Measurements from ENCODE around the gene KCNG4.

The KCNG4 gene, protein sequence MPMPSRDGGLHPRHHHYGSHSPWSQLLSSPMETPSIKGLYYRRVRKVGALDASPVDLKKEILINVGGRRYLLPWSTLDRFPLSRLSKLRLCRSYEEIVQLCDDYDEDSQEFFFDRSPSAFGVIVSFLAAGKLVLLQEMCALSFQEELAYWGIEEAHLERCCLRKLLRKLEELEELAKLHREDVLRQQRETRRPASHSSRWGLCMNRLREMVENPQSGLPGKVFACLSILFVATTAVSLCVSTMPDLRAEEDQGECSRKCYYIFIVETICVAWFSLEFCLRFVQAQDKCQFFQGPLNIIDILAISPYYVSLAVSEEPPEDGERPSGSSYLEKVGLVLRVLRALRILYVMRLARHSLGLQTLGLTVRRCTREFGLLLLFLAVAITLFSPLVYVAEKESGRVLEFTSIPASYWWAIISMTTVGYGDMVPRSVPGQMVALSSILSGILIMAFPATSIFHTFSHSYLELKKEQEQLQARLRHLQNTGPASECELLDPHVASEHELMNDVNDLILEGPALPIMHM

DNA sequence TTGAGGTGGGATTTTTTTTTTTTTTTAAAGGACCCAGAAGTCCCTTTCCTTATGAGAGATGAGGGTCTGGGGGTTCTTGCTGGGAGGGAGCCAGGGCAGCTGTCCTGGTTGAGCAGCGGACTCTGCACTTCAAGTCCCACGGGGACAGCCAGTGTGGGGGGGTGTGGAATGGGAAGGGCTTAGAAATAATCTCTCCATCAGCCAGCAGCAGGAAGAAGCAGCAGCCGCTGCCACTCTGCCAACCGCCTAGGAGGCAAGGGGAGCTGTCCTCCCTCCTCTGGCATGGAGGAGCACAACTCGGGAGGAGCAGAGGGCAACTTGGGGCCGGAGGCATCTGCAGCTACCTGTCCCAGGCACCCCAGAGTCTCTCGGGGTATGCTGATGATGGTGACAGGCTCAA is at the start of gene KCNG4:
Gene KCNG4 (minus strand): TSS at position 104 of the 400 bp plus-strand sequence. CDS start 2,527 bp downstream, outside the sequence.
- DNase-seq (ENCODE audit: low read depth in 3 of 3) = no peak

DNA sequence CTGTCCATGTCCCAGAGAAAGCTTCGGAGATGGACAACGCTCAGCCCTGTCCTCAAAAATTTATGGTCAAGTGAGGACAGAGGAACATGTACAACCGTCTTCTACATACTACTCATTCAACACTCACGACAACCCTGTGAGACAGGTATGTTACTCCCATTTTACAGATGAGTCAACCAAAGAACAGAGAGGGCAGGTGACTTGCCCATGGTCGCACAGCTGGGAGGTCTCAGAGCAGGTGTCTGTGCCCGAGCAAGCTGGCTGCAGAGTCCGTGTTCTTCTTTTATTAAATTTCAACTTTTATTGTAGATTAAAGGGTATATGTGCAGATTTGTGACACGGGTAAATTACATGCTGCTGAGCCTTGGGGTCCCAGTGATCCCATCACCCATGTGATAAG is 49.1 kb upstream of the KCNG4 start:
- no peak for DNase-seq (ENCODE audit: low read depth in 3 of 3)

DNA sequence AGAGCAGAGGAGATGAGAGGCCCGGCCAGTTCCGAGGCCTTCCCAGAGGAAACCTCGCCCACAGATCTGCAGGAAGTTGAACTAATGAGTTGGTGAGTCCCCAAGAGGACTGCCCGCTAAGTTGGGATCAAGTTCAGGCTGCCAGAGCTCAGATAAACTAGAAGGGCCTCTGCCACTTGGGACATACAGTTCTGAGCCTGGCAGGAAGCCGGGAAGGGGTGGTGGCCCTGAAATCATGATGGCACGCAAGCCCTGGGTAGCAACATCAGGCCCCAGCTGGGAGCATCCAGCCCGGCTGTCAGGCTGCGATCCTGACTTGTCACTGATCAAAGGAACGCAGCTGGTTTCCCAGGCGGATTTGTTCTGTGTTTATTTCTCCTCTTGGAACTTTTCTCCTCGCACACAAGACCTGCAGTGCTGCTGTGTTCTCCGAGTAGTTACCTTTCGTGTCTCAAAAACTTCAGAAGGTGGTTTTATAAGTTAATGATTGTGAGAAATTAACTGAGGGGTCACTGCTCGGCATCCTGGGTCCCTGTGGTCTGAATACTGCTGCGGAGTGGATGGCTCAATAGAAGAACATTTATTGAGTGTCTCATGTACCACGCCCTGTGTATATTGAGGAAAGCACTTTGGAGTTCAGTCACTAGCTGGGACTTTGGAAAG is 46.9 kb upstream of the KCNG4 start:
- no peak for DNase-seq (ENCODE audit: low read depth in 3 of 3)

DNA sequence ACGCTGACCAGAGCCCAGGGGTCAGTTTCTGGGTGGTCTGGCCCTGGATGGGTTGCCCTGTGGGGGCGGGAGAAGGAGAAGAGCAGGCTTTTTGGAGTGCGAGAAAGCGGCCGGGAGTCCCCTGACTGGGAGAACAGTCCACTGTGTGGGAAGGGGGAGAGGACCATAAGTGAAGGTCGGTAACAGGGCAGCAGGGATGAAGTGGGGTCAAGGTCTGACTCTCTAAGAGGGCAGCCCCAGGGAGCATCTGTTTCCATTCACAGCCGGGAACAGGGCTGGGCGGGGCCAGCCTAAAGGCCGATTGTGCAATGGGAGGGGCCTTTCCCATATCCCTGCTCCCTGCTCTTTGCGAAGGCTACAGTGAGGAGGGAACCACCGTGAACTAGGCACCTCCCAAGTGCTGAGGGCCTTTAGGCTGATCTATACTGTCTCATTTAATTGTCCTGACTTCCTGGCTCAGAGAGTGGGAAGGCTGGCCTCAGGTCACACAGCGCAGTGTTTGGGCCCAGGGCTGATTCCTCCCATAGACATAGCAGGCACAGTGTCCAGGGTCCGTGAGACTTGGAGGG is 44.4 kb upstream of the KCNG4 start:
- no peak for DNase-seq (ENCODE audit: low read depth in 3 of 3)

DNA sequence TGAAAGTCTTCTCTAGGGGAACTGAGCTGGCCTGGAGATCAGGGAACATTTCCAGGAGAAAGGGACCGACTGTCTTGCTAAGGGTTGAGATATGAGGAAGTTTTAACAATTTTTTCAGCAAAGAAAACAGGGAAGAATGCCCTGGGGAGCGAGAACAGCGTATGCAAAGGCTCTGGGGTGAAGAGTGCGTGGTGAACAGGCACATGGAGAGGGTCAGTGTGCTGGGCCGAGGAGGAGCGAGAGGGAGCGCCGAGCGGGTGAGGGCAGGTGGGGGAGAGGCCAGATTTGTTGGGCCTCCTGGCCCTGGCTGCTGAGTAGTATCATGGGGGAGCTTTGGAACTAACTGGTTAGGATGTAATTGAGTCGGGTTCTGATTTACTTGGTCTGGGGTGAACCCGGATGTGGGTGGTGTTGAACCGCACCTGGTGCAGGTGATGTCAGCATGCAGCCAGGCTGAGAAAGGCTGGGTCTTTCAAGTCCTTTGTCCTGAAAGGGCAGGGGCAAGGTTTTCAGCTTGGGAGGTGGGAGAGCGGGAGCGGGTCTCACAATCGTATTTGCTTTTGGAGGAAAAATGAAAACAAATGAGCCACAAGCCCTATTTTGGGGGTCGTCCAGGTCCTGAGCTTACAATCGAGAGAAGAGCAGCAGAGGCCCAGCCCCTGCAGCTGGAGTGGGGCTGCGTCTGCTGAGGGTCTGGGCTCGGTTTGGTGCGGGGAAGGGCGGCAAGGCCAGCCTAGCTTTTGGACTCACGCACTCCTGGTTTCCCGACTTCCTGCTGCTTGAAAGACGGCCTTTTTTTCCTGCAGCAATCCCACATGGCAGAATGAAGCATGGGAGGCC is 43.7 kb upstream of the KCNG4 start:
- no peak for DNase-seq (ENCODE audit: low read depth in 3 of 3)

DNA sequence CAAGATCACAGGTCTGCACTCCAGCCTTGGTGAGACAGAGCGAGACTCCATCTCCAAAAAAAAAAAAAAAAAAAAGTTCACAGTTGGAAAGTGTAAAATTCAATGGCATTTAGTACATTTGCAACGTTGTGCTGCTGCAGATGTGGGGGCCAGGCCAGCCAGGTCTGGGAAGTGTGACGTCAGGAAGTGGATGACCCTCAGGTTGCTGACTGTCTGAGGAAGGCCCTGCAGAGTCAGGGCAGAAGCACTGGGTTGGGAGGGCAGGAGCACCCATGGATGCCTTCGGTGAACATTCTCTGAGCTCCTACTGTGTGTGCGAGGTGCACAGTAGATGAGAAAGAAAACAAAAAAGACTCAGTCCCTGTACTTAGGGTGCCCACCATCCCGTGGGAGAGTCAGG is 42.7 kb upstream of the KCNG4 start:
- no peak for DNase-seq (ENCODE audit: low read depth in 3 of 3)

DNA sequence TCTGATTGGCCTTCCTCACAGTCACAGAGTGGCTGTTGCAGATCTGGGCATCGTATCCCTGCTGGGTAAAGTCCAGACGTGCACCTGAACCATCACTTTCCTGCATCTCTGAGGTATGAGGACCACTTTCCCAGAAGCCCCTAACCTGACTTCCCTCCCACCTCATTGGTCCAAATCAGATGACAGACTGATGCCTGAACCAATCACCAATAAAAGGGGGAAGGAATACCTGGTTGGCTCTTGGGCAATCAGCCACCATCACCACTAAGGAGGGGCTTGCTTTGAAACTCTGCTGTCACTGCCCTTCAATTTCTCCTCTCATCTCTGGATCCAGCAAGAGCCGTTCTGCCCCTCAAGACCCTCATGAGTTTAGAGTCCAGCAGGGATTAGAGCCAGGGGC is 41.3 kb upstream of the KCNG4 start:
- DNase-seq (ENCODE audit: low read depth in 3 of 3) = no peak

DNA sequence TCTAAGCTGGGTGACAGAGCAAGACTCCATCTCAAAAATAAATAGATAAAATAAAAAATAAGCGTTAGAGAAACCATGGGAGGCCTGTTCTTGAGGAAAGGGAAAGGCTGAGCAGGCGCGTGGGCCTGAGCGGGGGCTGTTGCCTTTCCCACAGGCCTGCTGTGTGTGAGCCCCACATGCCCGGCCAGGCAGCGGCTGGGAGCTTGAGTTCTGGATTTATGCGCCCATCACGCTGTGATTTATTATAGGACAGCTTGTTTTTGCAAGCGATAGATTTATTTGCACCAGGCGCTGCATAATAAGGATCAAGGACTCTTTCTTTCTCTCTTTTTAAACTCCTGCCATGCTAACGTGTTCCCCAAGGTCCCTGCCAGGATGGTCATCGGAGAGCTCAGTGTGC is 40.1 kb upstream of the KCNG4 start:
- no peak for DNase-seq (ENCODE audit: low read depth in 3 of 3)

DNA sequence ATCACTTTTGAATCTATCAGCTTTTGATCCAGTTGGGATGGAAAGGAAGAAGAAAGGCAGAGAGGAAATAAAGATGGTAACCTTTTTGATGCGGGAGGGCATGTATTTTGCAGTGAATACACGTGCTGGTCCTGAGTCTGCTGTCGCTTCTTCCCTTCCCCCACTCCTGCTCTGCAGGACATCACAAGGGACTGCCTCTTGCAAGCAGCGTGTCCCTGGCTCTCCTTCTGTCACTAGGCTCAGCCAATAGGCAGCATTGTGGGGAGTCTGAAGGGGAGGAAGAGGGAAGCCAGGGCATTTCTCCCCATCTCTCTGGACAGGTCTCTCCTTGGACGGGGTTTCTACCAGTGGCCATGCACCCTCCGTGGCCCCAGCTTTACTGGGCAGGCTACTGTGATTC is 39.2 kb upstream of the KCNG4 start:
- no peak for DNase-seq (ENCODE audit: low read depth in 3 of 3)

DNA sequence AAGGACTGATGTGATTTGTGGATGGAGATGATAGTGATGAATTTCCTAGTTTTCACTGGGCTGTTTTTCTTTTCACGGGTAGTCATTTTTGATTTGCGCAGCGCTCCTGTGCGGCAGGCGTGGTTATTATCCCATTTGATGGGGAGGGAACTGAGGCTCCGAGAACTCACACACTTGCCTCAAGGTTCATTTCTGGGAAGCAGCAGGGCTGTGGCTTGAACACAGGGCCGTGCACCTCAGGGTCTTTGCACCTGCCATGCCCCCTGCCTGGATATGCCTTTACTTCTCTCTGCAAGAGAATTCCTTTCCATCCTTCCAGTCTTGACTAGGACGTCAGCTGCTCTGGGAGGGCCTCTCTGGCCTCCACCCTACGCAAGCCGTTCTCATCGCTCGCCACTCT is 38.5 kb upstream of the KCNG4 start:
- no peak for DNase-seq (ENCODE audit: low read depth in 3 of 3)

DNA sequence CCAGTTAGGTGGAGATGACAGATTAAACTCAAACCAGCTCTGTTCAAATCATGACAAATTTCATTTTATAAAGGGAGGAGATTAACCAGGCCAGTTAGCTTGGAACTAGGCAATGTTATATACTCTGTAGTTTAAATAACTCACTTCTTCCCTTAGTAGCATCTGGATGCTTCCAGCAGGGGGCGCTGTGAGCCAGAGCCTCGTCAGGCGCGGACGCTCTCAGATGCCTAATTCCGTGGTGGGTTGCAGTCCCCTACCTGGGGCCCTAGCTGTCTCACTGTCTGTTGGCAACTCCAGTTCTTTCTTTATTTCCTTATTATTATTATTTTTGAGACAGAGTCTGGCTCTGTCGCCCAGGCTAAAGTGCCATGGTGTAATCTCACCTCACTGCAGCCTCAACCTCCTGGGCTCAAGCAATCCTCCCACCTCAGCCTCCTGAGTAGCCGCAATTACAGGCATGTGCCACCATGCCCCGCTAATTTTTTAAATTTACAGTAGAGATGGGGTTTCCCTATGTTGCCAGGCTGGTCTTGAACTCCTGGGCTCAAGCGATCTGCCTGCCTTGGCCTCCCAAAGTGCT is 37.5 kb upstream of the KCNG4 start:
- peak; percentile 38 to 79 (median 65) for DNase-seq (ENCODE audit: low read depth in 3 of 3)

DNA sequence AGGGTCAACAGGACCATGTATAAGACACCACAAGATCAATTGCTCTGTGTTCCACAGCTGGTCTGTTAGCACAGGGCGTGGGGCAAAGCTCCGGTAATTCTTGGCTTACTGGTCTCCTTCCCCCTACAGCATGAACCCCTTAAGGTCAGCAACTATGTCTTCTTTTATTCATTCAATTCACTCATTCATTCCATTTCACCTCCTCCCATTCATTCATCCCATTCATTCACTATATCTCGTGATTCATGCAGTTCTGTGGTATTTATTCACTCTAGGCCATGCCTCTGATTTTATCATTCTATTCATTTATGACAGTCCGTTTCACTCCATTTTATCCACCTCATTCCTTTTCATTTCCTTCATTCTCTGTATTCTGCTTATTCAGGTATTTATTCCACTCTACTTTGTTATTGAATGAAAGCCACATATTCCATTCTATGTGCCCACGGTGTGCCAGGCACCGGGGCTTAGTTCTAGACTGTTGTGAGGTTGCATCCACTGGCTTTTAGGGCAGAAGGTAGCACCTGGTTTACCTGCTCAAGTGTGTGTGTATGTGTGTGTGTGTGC is 35.9 kb upstream of the KCNG4 start:
- no peak for DNase-seq (ENCODE audit: low read depth in 3 of 3)

DNA sequence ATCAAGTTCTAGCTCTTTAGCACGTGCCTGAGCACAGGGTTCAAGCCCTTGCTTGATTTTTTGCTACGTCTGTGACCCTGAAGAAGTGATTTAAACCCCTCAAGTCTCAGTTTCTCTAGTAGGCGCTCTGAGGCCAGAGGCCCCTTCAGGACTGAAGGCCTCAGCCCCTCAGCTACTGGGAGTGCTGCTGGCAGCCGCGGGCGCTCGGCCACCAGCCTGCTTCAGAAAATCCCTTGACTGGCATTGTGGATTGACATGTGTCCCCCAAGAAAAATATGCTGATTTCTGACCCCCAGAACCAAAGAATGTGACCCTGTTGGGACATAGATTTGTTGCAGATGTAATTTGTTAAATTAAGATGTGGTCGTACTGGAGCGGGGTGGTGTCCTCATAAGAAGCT is 34.7 kb upstream of the KCNG4 start:
- DNase-seq (ENCODE audit: low read depth in 3 of 3) = no peak

DNA sequence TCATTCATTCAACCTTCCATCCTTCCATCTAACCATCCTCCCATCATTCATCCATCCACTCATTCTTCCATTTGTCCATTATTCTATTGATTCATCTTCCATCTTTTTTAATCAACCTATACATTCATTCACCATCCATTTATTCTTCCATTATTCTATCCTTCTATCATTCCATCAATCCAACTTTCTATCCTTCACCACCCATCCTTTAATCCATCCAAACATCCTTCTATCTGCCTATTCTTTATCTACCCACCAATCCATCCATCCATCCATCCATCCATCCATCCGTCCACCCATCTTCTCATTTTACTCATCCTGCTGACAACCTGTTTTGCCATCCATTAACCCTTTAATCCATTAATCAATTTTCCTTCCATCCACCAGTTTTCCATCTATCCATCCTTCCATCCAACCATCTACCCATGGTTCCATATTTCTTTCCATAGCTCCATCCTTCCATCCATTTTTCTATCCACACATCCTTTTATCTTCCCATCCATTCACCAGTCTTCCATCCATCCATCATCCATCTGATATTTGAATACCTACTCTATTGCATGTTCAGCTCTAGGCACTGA is 33.0 kb upstream of the KCNG4 start:
- DNase-seq (ENCODE audit: low read depth in 3 of 3) = no peak

DNA sequence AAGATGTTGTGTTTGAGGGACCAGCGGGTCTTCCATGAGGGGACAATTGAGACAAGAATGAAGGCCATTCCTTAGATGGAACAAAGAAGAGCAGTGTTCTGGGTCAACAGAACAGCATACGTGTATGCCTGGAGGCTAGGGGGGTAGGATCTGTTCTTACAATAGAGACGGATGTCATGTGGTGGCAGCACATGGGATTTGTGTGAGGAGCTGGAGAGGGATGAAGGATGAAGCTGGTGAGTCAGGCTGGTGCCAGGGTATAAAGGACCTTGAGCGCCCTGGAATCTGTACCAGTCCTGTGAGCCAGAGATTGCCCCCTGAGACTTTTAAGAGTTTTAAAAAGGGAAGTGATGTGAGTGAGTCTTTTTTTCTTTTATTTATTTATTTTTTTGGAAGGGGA is 32.1 kb upstream of the KCNG4 start:
- no peak for DNase-seq (ENCODE audit: low read depth in 3 of 3)

DNA sequence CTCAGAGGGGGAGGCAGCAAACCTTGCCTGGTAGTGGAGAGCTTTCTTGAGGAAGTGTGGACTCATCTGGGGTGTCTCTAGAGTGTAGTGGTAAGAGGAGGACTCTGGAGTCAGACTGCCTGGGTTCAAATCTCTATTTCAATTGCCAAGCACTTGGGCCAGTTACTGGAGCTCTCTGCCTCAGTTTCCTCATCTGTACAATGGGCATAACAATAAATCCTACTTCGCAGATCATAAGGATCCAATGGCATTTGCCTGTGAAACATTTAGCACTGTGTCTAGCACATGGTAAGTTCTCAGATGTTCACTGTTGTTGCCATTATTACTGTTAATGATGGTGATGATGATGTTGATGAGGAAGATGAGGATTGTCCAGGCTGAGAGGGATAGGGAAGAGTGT is 31.2 kb upstream of the KCNG4 start:
- DNase-seq (ENCODE audit: low read depth in 3 of 3) = no peak

DNA sequence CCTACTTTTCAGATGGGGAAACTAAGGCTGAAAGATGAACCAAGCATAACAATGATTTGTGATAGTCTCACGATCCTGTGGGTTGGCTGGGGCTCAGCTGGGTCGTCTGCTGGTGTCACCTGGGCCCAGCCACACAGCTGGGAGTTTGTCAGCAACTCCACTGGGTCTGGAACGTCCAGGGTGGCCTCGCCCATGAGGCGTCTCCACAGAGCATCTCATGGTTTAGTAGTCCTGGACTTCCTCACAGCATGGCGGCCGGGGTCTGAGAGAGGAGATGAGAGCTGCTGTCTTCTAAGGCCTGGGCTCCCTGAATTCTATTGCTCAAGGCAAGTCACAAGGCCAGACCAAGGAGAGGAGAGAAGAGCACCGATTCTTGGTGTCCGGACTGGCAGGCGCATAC is 30.7 kb upstream of the KCNG4 start:
- no peak for DNase-seq (ENCODE audit: low read depth in 3 of 3)

DNA sequence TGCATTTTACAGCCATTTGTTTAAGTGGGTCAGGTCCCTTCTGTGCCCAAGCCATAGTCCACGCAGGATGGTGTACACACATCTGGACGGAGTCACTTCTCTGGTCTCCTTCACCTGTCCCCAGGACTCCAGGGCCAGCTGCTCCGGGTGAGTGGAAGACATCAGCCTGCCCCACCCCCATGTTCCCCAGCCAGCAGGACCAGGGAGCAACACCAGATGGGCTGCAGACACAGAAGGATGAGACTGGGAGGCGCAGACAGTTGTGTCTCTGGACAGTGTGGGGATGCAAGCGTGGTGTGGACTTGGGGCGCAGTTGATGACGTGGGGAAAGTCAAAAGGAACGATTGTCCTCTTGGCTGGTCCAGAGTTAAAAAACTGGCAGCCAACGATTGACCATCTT is 30.3 kb upstream of the KCNG4 start:
- no peak for DNase-seq (ENCODE audit: low read depth in 3 of 3)

DNA sequence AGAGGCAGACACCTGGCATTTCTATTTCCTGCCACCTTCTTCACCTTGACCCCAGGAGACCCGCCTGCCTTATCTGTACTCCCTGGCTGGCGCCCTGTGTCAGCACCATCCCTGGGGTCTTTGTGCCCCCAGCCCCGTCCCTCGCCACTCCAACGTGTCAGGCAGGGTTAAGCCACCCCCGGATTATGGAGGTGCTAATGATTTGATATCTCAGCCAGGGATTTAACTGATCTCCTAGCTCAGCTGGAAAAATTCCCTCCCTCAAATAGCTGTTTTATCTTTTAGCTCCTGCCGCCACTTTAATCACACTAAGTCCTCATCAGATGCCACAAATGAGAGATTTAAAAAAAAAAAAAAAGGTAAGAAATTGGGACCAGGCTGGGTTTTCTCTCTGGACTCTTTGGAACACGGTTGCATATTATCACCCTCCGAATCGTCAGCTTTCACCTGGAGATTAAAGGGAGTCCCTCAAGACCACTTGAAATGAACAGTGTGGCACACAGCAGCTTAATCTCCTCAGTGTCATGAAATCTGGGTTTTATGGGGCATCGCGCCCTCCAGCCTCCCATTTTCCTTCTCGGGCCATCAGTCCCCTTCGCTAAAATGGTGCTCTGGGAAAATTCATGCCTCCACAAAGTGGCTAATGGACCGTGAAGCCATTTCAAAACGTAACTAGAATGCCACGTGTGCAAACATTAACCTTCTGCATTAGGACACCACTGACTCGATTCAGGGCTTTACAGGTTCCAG is 28.7 kb upstream of the KCNG4 start:
- DNase-seq (ENCODE audit: low read depth in 3 of 3) = no peak

DNA sequence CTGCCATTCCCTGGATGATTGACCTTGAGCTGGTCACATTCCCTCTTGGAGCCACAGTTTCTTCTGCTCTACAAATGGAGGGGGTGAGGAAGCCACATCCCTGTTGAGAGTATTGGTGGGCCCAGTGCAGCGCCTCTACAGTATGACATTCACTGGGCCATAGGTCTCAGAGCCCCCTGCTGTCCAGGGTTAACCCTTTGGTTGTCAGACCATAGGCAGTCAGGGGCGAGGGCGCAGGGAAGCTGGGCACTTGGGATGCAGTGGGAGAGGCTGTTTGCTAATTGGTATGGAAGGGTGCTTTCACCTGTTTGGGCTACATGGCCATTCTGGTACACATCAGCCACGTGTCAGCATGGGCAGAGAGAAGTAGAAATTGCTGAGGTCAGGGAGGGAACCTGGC is 27.6 kb upstream of the KCNG4 start:
- DNase-seq (ENCODE audit: low read depth in 3 of 3) = no peak

Data from stimulated activated CD4-positive, alpha-beta T cell treated with anti-CD3 and anti-CD28 coated beads, TNF-alpha, amount 100 ng/mL, for 48 hours (primary cell).